K562 (cell line): Measurements from ENCODE around the gene ANO9. TPM values are rescaled to one million over a fixed set of nuclear protein-coding genes. Genes with fewer than 3 reads are reported as not detected.
"Not testable (repeated sequence)": the region's sequence is repeated elsewhere in the genome, so short reads cannot be mapped to it uniquely, and the experiment has no call there.

Source experiments
- ATAC-seq: fragments of 200-7000 bp; cut with Tn5 transposase; 3 replicates; pipeline ENCODE4 v1.9.1; 2020; ENCODE audit warnings: moderate library complexity
- BruUV-seq: library from RNA; stranded (reverse); fragments of 400-500 nt; replicated peaks from 2 replicates; lab custom pipeline; 2021; lab: Mats Ljungman, UMichigan
- CTCF ChIA-PET: fragments of 300-600 bp; formaldehyde crosslinking; extraction: SDS; loops from one replicate; lab custom pipeline; 2021; ENCODE audit warnings: low intra/inter-chr PET ratio; lab: Yijun Ruan, JAX
- POLR2A ChIA-PET: fragments of 300-600, 350-650 bp; sonication (Branson Sonifier 250); formaldehyde crosslinking; extraction: SDS; loops from one replicate; lab custom pipeline; 2021; ENCODE audit warnings: antibody characterized with exemption, inconsistent platforms; lab: Yijun Ruan, JAX
- DNase-seq, 4 experiments: peaks; one replicate each; pipeline versions ENCODE4 v3.0.0 to v3.0.0-alpha.2; 2011 to 2018; ENCODE audit warnings: low spot score in 3 of 4, mixed read lengths in 3 of 4; ENCODE audit errors: extremely low read depth in 1 of 4
- FAIRE-seq: peaks from 2 replicates; lab custom pipeline; 2011; peaks lifted over from hg19 to GRCh38; lab: Jason Lieb, UNC
- H2AFZ ChIP-seq: 2 replicates; pipeline ENCODE4 v1.6.0; 2011; ENCODE audit warnings: low read depth, low read length, control low read depth, inconsistent platforms
- H3K27ac ChIP-seq: fragments of 200-600 bp; 3 replicates; pipeline ENCODE4 v1.8.0; 2011; ENCODE audit warnings: low read depth, mild to moderate bottlenecking, control low read depth, inconsistent platforms, low read length, moderate library complexity, mixed read lengths; ENCODE audit errors: extremely low read depth
- H3K27me3 ChIP-seq, 2 experiments: fragments of 300-600 bp in 1 of 2; 2 replicates in 1 of 2; 3 replicates in 1 of 2; pipeline versions ENCODE4 v1.6.0 to v1.8.0; 2011; ENCODE audit warnings: inconsistent platforms in 2 of 2, low read length in 2 of 2, mild to moderate bottlenecking in 1 of 2, mixed read lengths in 1 of 2, moderate library complexity in 1 of 2; ENCODE audit not compliant: control insufficient read depth in 2 of 2, insufficient read depth in 2 of 2
- H3K36me3 ChIP-seq: fragments of 300-600 bp; 3 replicates; pipeline ENCODE4 v1.8.0; 2011; ENCODE audit warnings: mild to moderate bottlenecking, low read length, inconsistent platforms; ENCODE audit not compliant: control insufficient read depth, insufficient read depth
- H3K4me1 ChIP-seq, 2 experiments: fragments of 200-600 bp in 1 of 2; replicated peaks in 1 of 2; 2 replicates in 1 of 2; 3 replicates in 1 of 2; pipeline versions ENCODE4 v1.5.1 to v1.8.0; 2011; ENCODE audit warnings: inconsistent platforms in 2 of 2, low read length in 2 of 2, mild to moderate bottlenecking in 1 of 2, mixed read lengths in 1 of 2, moderate library complexity in 1 of 2; ENCODE audit not compliant: control insufficient read depth in 2 of 2, insufficient read depth in 2 of 2
- H3K4me2 ChIP-seq: 2 replicates; pipeline ENCODE4 v1.6.1; 2011; ENCODE audit warnings: low read length, control low read depth, inconsistent platforms, mixed read lengths; ENCODE audit not compliant: insufficient read depth
- H3K4me3 ChIP-seq: fragments of 200-600 bp; sonication (generic), shearing (Covaris generic); 2 replicates; pipeline ENCODE4 v1.5.1; 2016; ENCODE audit warnings: control low read depth, inconsistent platforms
- H3K79me2 ChIP-seq: fragments of 200-600 bp; 3 replicates; pipeline ENCODE4 v1.8.0; 2011; ENCODE audit warnings: low read length, inconsistent platforms; ENCODE audit not compliant: control insufficient read depth, insufficient read depth
- H3K9ac ChIP-seq, 2 experiments: 2 replicates each; pipeline versions ENCODE4 v1.6.0 to v1.6.1; 2011; ENCODE audit warnings: low read depth in 2 of 2, low read length in 2 of 2, control low read depth in 1 of 2, inconsistent platforms in 1 of 2, mild to moderate bottlenecking in 1 of 2, mixed read lengths in 1 of 2; ENCODE audit not compliant: insufficient read depth in 1 of 2
- H3K9me1 ChIP-seq: one replicate; pipeline ENCODE4 v1.6.0; 2011; ENCODE audit warnings: inconsistent platforms, mild to moderate bottlenecking, low read length, moderate library complexity; ENCODE audit not compliant: control insufficient read depth, insufficient read depth
- H3K9me3 ChIP-seq: replicated peaks from 2 replicates; pipeline ENCODE4 v1.5.1; 2011; ENCODE audit warnings: low read depth, low read length, inconsistent platforms; ENCODE audit not compliant: control insufficient read depth, insufficient read depth
- H4K20me1 ChIP-seq: replicated peaks from 2 replicates; pipeline ENCODE4 v1.6.1; 2011; ENCODE audit warnings: low read length, inconsistent platforms, mixed read lengths; ENCODE audit not compliant: control insufficient read depth, insufficient read depth
- ZBED1 ChIP-seq: IDR thresholded peaks from 2 replicates; pipeline ENCODE4 v1.6.1; 2014
- WGBS: fragments of 100-300 bp; shearing (Covaris generic); methylation state at CpG from one replicate; pipeline ENCODE4 v1.1.6; 2016; ENCODE audit warnings: low coverage, mixed read lengths; ENCODE audit not compliant: insufficient coverage; ENCODE audit errors: missing lambda C conversion rate; 5-methylcytosine and 5-hydroxymethylcytosine counted together
- in situ Hi-C: fragments of 300-500 bp; cut with MboI; formaldehyde crosslinking; loops from 4 replicates; pipeline ENCODE4 v1.15.0; 2018; ENCODE audit warnings: inconsistent platforms, mixed read lengths
- intact Hi-C: fragments of 100-400 bp; cut with micrococcal nuclease; formaldehyde crosslinking; loops from 2 replicates; pipeline ENCODE4 v1.14.2; 2022
- polyA plus RNA-seq, 8 experiments: library from polyadenylated mRNA; depleted of rRNA in 4 of 8; stranded (reverse) in 5 of 8; unstranded in 3 of 8; fragments of >200 nt; fragmentation: Nextera tagmentation in 2 of 8; fragmentation: Illumina TruSeq in 1 of 8; extraction: Ambion mirVana in 2 of 8; extraction: Trizol in 1 of 8; gene quantifications; 2 replicates each; pipeline versions ENCODE4 v1.2.1 to v1.2.3, GENCODE V29; 2011 to 2014; ENCODE audit warnings: inconsistent platforms in 1 of 8, missing spikeins in 1 of 8
- total RNA-seq, 7 experiments: library from RNA; depleted of rRNA in 6 of 7; stranded (reverse); fragments of >200 nt in 6 of 7; fragmentation: Illumina TruSeq in 2 of 7; extraction: Trizol in 2 of 7; gene quantifications; 2 replicates each; pipeline versions ENCODE4 v1.2.1 to v1.2.3, GENCODE V29; 2011 to 2021; ENCODE audit warnings: low replicate concordance in 1 of 7
- TF ChIP-seq, protein P1 (sequence below), 3 experiments: IDR thresholded peaks in 2 of 3; conservative IDR thresholded peaks in 1 of 3; 2 replicates each; pipeline ENCODE4 v1.5.1; 2011 to 2012; ENCODE audit warnings: low read length in 3 of 3, mild to moderate bottlenecking in 3 of 3, control low read depth in 2 of 3, improper control_type of control experiment in 1 of 3, inconsistent platforms in 1 of 3, low read depth in 1 of 3, mixed read lengths in 1 of 3, moderate library complexity in 1 of 3; ENCODE audit not compliant: insufficient read depth in 2 of 3
- TF ChIP-seq, protein P2 (sequence below): sonication (generic); formaldehyde crosslinking; IDR thresholded peaks from 2 replicates; pipeline ENCODE4 v1.8.1; 2023; ENCODE audit warnings: mild to moderate bottlenecking, missing genetic modification reagents

ANO9 gene
- total and polyA plus RNA-seq, 9 of the 15 experiments (the other 6 are each of a cell fraction or from before 2014, with no cell fraction given), result 0.20 to 14.5 (median 4.5) TPM

DNA sequence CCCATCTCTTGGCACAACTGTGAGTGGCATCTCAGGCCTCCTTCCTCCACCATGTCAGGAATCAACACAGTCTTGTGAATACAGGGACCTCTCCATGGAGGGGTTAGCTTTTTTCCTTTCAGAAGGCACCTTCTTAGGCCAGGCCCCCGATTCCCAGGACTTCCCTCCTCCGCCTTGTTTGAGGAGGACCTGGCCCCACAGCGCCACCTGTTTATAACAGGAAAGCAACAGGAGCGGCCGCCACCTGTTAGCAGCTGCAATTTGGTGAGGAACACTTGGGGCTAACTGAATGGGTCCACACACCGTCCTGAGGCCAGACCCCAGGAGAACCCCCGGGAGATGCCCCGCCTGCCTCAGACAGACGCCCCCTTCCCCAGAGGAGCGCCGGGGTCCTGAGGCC is 51.6 kb downstream of the ANO9 start:
- Histone ChIP-seq H3K9me1 (no peaks in the 10 kb centered on the region), H2AFZ (no peak overlapping the region), H3K27ac (no peak overlapping the region), H4K20me1 (no peaks in the 10 kb centered on the region), H3K9me3 (peaks cover 2% of the 10 kb centered on the region; the same call in 1 of the 2 replicates), H3K4me2 (no peak overlapping the region), H3K79me2 (peaks cover 20% of the 10 kb centered on the region), H3K4me1 (peaks cover 25 to 60% of the 10 kb centered on the region in 2 experiments), H3K27me3 (no peaks in the 10 kb centered on the region), H3K36me3 (no peaks in the 10 kb centered on the region), H3K9ac (no peak overlapping the region), H3K4me3 (no peak overlapping the region)
- ATAC-seq (no peak), DNase-seq (peak in 3 of 4 experiments; percentile 23 to 57 (median 30)), FAIRE-seq (no peak)
- in situ Hi-C loops (no loop called here), intact Hi-C loops (loop anchor here (5.0 kb wide), 1 partner anchor 57 kb away; no protein-coding TSS in a partner anchor)
- TF ChIP-seq, protein P1, sequence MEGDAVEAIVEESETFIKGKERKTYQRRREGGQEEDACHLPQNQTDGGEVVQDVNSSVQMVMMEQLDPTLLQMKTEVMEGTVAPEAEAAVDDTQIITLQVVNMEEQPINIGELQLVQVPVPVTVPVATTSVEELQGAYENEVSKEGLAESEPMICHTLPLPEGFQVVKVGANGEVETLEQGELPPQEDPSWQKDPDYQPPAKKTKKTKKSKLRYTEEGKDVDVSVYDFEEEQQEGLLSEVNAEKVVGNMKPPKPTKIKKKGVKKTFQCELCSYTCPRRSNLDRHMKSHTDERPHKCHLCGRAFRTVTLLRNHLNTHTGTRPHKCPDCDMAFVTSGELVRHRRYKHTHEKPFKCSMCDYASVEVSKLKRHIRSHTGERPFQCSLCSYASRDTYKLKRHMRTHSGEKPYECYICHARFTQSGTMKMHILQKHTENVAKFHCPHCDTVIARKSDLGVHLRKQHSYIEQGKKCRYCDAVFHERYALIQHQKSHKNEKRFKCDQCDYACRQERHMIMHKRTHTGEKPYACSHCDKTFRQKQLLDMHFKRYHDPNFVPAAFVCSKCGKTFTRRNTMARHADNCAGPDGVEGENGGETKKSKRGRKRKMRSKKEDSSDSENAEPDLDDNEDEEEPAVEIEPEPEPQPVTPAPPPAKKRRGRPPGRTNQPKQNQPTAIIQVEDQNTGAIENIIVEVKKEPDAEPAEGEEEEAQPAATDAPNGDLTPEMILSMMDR (IDR thresholded peaks at IDR 0.05 in 2 of 3, conservative IDR thresholded peaks at IDR 0.05 in 1 of 3; ENCODE audit: insufficient read depth in 2 of 3, low read depth in 1 of 3, low read length in 3 of 3), result peak; percentile 33 to 45 (median 43); a peak in 4 of 6 replicates
- TF ChIP-seq, protein P2, sequence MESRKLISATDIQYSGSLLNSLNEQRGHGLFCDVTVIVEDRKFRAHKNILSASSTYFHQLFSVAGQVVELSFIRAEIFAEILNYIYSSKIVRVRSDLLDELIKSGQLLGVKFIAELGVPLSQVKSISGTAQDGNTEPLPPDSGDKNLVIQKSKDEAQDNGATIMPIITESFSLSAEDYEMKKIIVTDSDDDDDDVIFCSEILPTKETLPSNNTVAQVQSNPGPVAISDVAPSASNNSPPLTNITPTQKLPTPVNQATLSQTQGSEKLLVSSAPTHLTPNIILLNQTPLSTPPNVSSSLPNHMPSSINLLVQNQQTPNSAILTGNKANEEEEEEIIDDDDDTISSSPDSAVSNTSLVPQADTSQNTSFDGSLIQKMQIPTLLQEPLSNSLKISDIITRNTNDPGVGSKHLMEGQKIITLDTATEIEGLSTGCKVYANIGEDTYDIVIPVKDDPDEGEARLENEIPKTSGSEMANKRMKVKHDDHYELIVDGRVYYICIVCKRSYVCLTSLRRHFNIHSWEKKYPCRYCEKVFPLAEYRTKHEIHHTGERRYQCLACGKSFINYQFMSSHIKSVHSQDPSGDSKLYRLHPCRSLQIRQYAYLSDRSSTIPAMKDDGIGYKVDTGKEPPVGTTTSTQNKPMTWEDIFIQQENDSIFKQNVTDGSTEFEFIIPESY (CRISPR knock-in tag), result peak; percentile 76; the same call in 1 of the 2 replicates
- TF ChIP-seq ZBED1, result no peak
- ChIA-PET POLR2A (no interaction called here), CTCF (no interaction called here)
- BruUV-seq, result no TSS peak
- 70% methylated on average over 8 of the region's 11 CpGs for WGBS

DNA sequence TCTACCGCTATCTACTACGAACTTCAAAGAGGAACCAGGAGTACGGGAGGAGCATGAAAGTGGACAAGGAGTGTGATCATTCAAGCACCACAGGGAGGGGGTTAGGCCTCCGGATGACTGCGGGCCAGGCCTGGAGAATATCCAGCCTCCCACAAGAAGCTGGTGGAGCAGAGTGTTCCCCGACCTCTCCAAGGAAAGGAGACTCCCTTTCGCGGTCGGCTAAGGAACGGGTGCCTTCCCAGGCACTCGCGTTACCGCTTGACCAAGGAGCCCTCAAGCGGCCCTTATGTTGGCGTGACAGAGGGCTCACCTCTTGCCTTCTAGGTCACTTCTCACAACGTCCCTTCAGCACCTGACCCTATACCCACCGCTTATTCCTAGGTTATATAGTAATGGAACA is 52.4 kb downstream of the ANO9 start:
- H2AFZ ChIP-seq, H3K27me3 ChIP-seq, H3K9ac ChIP-seq, ATAC-seq, POLR2A ChIA-PET, H3K4me2 ChIP-seq, CTCF ChIA-PET, intact Hi-C loops, H3K36me3 ChIP-seq, H3K9me3 ChIP-seq, H3K9me1 ChIP-seq, FAIRE-seq, DNase-seq, in situ Hi-C loops, H3K4me3 ChIP-seq, H3K27ac ChIP-seq, BruUV-seq, H4K20me1 ChIP-seq: not testable (repeated sequence)
- Histone ChIP-seq H3K79me2 (peaks cover 12% of the 10 kb centered on the region), H3K4me1 (peaks cover 22 to 52% of the 10 kb centered on the region in 2 experiments)
- WGBS, result 49% methylated on average over 8 of the region's 17 CpGs
